ENCODE measurements around the gene ABCG5. TPM values are rescaled to one million over a fixed set of nuclear protein-coding genes. Genes with fewer than 3 reads are reported as not detected.
A peak's percentile ranks its signal among the peaks of the same experiment; 100 is the strongest.

The ABCG5 gene
- total RNA-seq, 4 donors from 2014 or later: 1.7 to 9.3 (median 5.3) TPM

- H3K36me3 ChIP-seq: peaks cover 0 to 9% (median 0%) of the 10 kb centered on the region in 3 donors
- no peak overlapping the region for H3K27ac ChIP-seq
- H3K27me3 ChIP-seq: no peaks in the 10 kb centered on the region
- no peaks in the 10 kb centered on the region for H3K9me3 ChIP-seq
- DNase-seq: no peak
- H3K4me1 ChIP-seq: peaks cover 0 to 15% (median 0%) of the 10 kb centered on the region in 4 donors
- TF ChIP-seq POLR2A (IDR thresholded peaks at IDR 0.05) (no peak), CTCF (IDR thresholded peaks at IDR 0.05) (no peak)
- no peak overlapping the region for H3K4me3 ChIP-seq
Observed at GRCh38 chr2:43814711-43815110, 23.9 kb downstream of the ABCG5 start.

DNA sequence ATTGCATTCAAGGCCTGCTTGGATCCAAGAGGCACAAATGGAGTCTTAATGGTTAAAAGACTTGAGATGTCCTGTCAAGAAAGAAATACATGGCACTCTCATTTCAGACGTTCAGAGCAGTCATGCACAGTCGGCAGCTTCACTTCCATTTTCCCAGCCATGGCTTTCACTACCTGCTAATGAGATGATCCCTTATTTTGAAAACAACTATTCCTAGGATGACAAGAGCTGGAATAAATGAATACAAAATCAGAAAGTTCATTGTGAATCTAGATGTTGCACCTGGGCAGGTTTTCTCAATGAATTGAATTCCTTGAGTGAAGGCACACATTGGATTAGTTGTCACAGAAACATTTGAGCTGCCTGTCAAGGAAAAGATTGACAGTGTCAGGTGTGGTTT lies 25.7 kb downstream of the ABCG5 start:
- no peak for TF ChIP-seq CTCF (IDR thresholded peaks at IDR 0.05)
- TF ChIP-seq POLR2A (IDR thresholded peaks at IDR 0.05): no peak
- Histone ChIP-seq H3K4me3 (no peak overlapping the region), H3K36me3 (peaks cover 0 to 12% (median 3%) of the 10 kb centered on the region in 3 donors), H3K4me1 (peaks cover 0 to under 1% (median 0%) of the 10 kb centered on the region in 4 donors), H3K9me3 (no peaks in the 10 kb centered on the region), H3K27me3 (no peaks in the 10 kb centered on the region), H3K27ac (no peak overlapping the region)
- no peak for DNase-seq

GRCh38 chr2:43812006-43812405 lies 26.6 kb downstream of the ABCG5 start:
- Histone ChIP-seq H3K27ac (no peak overlapping the region), H3K27me3 (no peaks in the 10 kb centered on the region), H3K4me1 (no peaks in the 10 kb centered on the region), H3K9me3 (no peaks in the 10 kb centered on the region), H3K4me3 (no peak overlapping the region), H3K36me3 (peaks cover 0 to 12% (median 3%) of the 10 kb centered on the region in 3 donors)
- DNase-seq: no peak
- TF ChIP-seq POLR2A (IDR thresholded peaks at IDR 0.05) (no peak), CTCF (IDR thresholded peaks at IDR 0.05) (no peak)

DNA sequence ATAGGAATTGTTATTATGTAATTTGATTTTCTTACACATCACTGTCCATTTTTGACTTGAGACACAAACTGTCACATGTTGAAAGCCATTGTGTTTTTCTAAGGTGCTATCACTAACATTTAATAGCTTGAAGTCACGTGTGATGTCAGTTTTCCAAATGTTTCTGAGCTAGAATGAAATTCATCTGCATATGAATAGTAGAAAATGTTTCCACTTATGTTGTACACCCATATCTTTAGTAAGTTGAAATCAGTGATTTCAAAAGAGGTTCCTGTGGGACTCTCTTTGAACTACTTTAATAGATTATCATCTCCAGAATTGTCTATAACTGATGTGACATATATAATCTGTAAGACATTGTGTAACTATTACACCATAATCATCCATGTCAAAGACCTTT lies 27.8 kb downstream of the ABCG5 start:
- H3K4me3 ChIP-seq: no peak overlapping the region
- H3K4me1 ChIP-seq: no peaks in the 10 kb centered on the region
- no peaks in the 10 kb centered on the region for H3K27me3 ChIP-seq
- no peak for DNase-seq
- peaks cover 0 to 13% (median 3%) of the 10 kb centered on the region in 3 donors for H3K36me3 ChIP-seq
- no peak for TF ChIP-seq POLR2A (IDR thresholded peaks at IDR 0.05)
- no peak for TF ChIP-seq CTCF (IDR thresholded peaks at IDR 0.05)
- no peak overlapping the region for H3K27ac ChIP-seq
- no peaks in the 10 kb centered on the region for H3K9me3 ChIP-seq

GRCh38 chr2:43810452-43810851 lies 28.2 kb downstream of the ABCG5 start:
- TF ChIP-seq CTCF (IDR thresholded peaks at IDR 0.05) (no peak), POLR2A (IDR thresholded peaks at IDR 0.05) (no peak)
- no peak overlapping the region for H3K4me3 ChIP-seq
- H3K27ac ChIP-seq: no peak overlapping the region
- DNase-seq: no peak
- H3K4me1 ChIP-seq: no peaks in the 10 kb centered on the region
- H3K27me3 ChIP-seq: no peaks in the 10 kb centered on the region
- H3K36me3 ChIP-seq: peaks cover 0 to 18% (median 3%) of the 10 kb centered on the region in 3 donors
- H3K9me3 ChIP-seq: no peaks in the 10 kb centered on the region

- Histone ChIP-seq H3K9me3 (no peaks in the 10 kb centered on the region), H3K27me3 (no peaks in the 10 kb centered on the region), H3K27ac (peak overlapping the region in 2 of 4 donors; percentile 3 to 59), H3K4me3 (no peak overlapping the region), H3K36me3 (peaks cover 0 to 23% (median 3%) of the 10 kb centered on the region in 3 donors), H3K4me1 (no peaks in the 10 kb centered on the region)
- DNase-seq: no peak
- TF ChIP-seq POLR2A (IDR thresholded peaks at IDR 0.05): no peak
Observed at GRCh38 chr2:43806719-43807031, 32.0 kb downstream of the ABCG5 start.

All from Peyer's patch (tissue), 4 donors.